HG02981 (cell line): ENCODE results near the gene POLD1.
"Not testable (repeated sequence)": the region's sequence is repeated elsewhere in the genome, so short reads cannot be mapped to it uniquely, and the experiment has no call there.

Experiments used
- ATAC-seq: cut with Tn5 transposase; IDR thresholded peaks from one replicate; pipeline ENCODE4 v1.9.1; 2021; ENCODE audit warnings: mild to moderate bottlenecking, moderate library complexity; ENCODE audit not compliant: unreplicated experiment

The POLD1 gene

GRCh38 chr19:50383852-50384684, at the start of gene POLD1:
Gene POLD1 (plus strand): TSS chr19:50384347. CDS start chr19:50398852, 14,505 bp downstream.
- ATAC-seq = peak; percentile 82

- ATAC-seq = no peak
These were observed 49.3 kb upstream of the POLD1 start for GRCh38 chr19:50334741-50335421.

GRCh38 chr19:50337031-50337430, 47.1 kb upstream of the POLD1 start:
- ATAC-seq = not testable (repeated sequence)

GRCh38 chr19:50340331-50340730, 43.8 kb upstream of the POLD1 start:
- ATAC-seq = no peak

- peak; percentile 60 for ATAC-seq
These were observed 43.0 kb upstream of the POLD1 start for GRCh38 chr19:50341091-50341564.

- ATAC-seq = no peak
These were observed 39.4 kb upstream of the POLD1 start for GRCh38 chr19:50344661-50345318.

GRCh38 chr19:50347089-50347581, 37.0 kb upstream of the POLD1 start:
- not testable (repeated sequence) for ATAC-seq

GRCh38 chr19:50349277-50350057, 34.7 kb upstream of the POLD1 start:
- no peak for ATAC-seq

- ATAC-seq = no peak
These were observed 31.9 kb upstream of the POLD1 start for GRCh38 chr19:50352242-50352641.

- not testable (repeated sequence) for ATAC-seq
These were observed 30.7 kb upstream of the POLD1 start for GRCh38 chr19:50353487-50353880.

- ATAC-seq = no peak
These were observed 27.4 kb upstream of the POLD1 start for GRCh38 chr19:50356691-50357177.

- ATAC-seq = peak; percentile 47
These were observed 26.7 kb upstream of the POLD1 start for GRCh38 chr19:50357178-50358100.

- no peak for ATAC-seq
These were observed 25.4 kb upstream of the POLD1 start for GRCh38 chr19:50358483-50359327.

- ATAC-seq = no peak
These were observed 24.8 kb upstream of the POLD1 start for GRCh38 chr19:50359328-50359818.

GRCh38 chr19:50361290-50362029, 22.7 kb upstream of the POLD1 start:
- no peak for ATAC-seq

GRCh38 chr19:50362030-50362412, 22.1 kb upstream of the POLD1 start:
- ATAC-seq = no peak

- no peak for ATAC-seq
These were observed 21.3 kb upstream of the POLD1 start for GRCh38 chr19:50362656-50363424.
